ENCODE measurements around the gene IL10RB.

IL10RB gene

DNA sequence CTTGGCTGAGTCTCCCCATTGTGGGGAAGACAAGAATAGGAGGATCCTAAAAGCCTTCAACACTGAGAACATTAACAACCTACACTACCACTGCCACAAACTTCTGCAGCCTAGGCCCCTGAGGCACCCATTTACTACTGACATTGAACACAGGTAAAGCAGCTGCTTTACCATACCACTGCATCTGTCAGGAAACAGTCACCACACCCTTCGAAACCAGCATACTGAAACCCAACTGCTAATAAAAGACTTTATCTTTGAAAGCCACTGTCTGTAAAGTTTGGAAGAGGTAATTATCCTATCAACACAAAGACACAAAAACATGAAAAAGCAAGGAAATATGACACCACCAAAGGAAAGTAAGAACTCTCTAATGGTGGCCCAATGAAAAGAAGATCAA, 66.0 kb downstream of the IL10RB start:
- DNase-seq = no peak

DNA sequence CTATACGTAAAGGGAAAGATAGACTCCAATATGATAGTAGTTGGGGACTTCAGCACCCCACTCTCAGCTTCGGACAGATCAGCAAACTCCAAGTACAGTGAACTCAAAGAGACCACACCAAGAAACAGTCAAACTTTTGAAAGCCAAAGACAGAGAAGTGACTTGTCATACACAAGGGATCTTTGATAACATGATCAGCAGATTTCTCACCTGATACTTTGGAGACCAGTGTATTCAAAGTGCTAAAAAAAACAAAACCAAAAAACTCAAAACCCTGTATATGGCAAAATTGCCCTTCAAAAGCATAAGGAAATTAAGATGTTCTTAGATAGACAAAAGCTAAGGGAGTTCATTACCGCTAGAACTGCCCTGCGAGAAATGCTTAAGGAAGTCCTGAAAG, 68.0 kb downstream of the IL10RB start:
- no peak for ATAC-seq
- DNase-seq = no peak

More for the DNA sequence above, 66.0 kb downstream of the IL10RB start:
- no peak for ATAC-seq

DNA sequence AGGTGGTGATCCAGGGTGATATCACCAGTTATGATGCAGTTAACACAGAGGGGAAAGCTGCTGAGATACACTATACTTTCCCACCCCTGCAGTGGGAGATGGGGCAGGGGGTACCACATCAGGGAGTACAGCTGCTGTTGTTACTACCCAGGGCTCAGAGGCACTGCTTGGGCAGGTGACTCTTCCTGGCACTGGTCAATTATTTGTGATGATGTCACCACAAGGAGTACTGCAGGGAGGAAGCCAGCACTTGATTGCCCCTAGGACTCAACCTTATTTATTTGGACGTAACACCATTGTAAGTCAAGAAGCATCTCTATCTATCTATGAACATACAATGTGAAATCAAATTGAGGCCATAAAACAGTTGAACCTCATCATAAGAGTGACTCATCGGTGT, 68.7 kb downstream of the IL10RB start:
- ATAC-seq = no peak
- DNase-seq = no peak

DNA sequence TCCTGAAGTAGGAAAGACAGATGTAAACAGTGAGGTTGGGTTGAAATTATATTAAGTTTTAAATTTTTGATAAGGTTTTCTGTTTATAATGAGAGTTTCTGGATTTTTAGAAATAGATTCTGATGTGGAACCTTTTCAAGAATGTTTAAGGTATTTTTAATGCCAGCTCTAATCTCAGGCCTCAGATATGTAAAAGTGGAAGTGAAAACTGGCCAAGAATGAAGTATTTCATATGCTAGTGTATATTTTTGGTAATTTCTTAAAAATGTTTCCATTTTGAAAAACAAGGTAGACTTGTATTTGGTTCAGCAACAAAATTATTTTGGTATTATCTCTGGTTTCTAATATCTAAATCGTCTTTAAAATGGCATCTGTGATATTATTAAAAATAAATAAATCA, 73.0 kb downstream of the IL10RB start:
- ATAC-seq (no peak), DNase-seq (no peak)

DNA sequence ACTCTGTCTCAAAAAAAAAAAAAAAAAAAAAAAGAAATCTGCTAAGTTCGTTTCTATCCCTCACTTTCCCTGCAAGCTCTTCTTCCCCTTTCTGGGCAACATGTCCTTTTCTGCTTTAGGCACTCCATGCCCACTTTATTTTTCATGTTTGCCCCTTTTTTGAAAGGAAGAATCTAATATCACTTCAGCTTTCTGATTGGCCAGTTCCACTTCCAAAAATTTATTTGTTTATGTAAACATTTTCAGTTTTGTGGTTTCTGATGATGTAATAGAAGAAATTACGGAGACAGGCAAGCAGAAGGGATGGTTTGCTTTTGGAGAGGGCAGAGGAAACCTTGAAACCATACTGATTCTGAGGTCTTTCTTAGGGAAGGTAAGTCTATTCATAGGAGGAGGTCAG, 73.8 kb downstream of the IL10RB start:
- ATAC-seq = no peak
- DNase-seq = no peak

DNA sequence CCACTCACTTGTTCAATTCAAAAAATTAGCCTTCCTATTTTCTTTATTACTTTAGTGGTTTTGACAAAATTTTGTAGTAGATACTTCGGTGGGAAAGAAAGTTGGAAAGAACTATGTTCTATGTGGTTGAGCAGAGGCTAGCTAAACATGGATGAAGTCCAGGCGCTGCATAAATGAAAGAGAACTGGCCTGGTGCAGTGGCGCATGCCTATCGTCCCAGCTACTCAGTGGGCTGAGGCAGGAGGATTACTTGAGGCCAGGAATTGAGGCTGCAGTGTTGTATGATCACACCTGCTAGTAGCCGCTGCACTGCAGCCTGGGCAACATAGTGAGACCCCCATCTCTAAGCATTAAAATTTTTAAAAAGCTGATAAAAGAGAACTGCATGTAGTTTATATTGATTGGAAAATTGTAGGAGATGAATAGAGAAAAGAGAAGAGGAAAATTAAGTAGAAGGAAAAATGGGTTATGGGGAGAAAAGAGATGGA, 79.6 kb downstream of the IL10RB start:
- ATAC-seq (no peak), DNase-seq (no peak)
